Measurements from ENCODE around the gene GPR89A.

DNA sequence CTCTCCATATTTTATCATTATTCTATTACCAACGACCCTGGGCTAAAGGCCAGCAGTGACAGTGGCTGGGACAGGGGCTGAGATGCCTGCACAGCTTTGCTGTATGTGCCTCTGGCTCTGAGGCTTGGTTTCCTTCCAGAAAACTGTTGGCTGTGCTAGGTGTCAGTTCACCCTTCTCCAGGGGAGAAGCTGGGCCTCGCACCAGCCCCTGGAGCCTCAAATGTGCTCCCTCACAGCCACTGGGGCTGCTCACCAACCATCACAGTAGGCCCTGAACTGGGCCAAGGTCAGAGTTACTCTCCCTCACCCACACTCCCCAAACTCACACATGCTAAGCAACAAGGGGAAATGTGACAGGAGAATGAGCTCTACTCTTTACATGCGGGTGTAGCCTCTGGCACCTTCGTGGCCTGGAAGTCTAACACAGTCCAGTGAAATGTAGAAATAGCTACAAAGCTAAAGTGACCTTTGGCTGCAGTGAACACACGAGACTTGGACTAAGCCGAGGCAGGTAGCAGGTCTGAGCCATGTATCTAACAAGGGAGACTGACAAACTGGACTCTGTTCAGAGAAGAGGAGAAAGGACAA is 106.8 kb downstream of the GPR89A start:
- no peak for TF ChIP-seq POLR2A (IDR thresholded peaks at IDR 0.05)
- TF ChIP-seq, protein P1, sequence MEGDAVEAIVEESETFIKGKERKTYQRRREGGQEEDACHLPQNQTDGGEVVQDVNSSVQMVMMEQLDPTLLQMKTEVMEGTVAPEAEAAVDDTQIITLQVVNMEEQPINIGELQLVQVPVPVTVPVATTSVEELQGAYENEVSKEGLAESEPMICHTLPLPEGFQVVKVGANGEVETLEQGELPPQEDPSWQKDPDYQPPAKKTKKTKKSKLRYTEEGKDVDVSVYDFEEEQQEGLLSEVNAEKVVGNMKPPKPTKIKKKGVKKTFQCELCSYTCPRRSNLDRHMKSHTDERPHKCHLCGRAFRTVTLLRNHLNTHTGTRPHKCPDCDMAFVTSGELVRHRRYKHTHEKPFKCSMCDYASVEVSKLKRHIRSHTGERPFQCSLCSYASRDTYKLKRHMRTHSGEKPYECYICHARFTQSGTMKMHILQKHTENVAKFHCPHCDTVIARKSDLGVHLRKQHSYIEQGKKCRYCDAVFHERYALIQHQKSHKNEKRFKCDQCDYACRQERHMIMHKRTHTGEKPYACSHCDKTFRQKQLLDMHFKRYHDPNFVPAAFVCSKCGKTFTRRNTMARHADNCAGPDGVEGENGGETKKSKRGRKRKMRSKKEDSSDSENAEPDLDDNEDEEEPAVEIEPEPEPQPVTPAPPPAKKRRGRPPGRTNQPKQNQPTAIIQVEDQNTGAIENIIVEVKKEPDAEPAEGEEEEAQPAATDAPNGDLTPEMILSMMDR (IDR thresholded peaks at IDR 0.05) = no peak

Data from body of pancreas (tissue), 4 donors.